Psoas muscle (tissue), 8 donors: ENCODE measurements around the gene FAM228B. TPM values are rescaled to one million over a fixed set of nuclear protein-coding genes. Genes with fewer than 3 reads are reported as not detected.

Experiments used
- ATAC-seq, 4 donors: fragments of 200-7000 bp; cut with Tn5 transposase; one replicate each; pipeline ENCODE4 v1.9.1; 2020; ENCODE audit warnings: moderate library complexity in 3 of 4, mild to moderate bottlenecking in 2 of 4
- DNase-seq, 2 donors: peaks; one replicate each; pipeline ENCODE4 v3.0.0-alpha.2; 2020
- H3K27ac ChIP-seq: fragments of 200-600 bp; one replicate; pipeline ENCODE4 v1.8.0; 2022
- H3K27me3 ChIP-seq, 3 donors: fragments of 200-600 bp in 1 of 3; one replicate each; pipeline versions ENCODE4 v1.6.1 to v1.8.0; 2013 to 2022; ENCODE audit warnings: low read length in 2 of 3, mild to moderate bottlenecking in 2 of 3, moderate library complexity in 1 of 3; ENCODE audit not compliant: insufficient read depth in 3 of 3
- H3K36me3 ChIP-seq, 2 donors: fragments of 200-600 bp in 1 of 2; one replicate each; pipeline versions ENCODE4 v1.6.1 to v1.8.0; 2013 to 2022; ENCODE audit warnings: low read depth in 1 of 2, mild to moderate bottlenecking in 1 of 2, moderate library complexity in 1 of 2; ENCODE audit not compliant: insufficient read depth in 1 of 2
- H3K4me1 ChIP-seq: fragments of 200-600 bp; one replicate; pipeline ENCODE4 v1.8.0; 2022
- H3K4me3 ChIP-seq: fragments of 200-600 bp; one replicate; pipeline ENCODE4 v1.8.0; 2022; ENCODE audit warnings: mild to moderate bottlenecking
- H3K9me3 ChIP-seq: fragments of 200-600 bp; one replicate; pipeline ENCODE4 v1.8.0; 2022
- WGBS, 3 donors: extraction: QIAGEN DNeasy Blood & Tissue Kit; methylation state at CpG; one replicate each; pipeline versions ENCODE4 v1.1.6 to v1.1.7; 2013; 5-methylcytosine and 5-hydroxymethylcytosine counted together
- intact Hi-C, 2 donors: fragments of 100-400 bp; cut with DNase I; formaldehyde crosslinking; loops; one replicate each; pipeline versions ENCODE4 v1.11.0 to v1.14.2; 2022
- polyA plus RNA-seq, 3 donors: library from polyadenylated mRNA; stranded (reverse); fragments of 200-250 nt; gene quantifications; one replicate each; pipeline ENCODE4 v1.2.3, GENCODE V29; 2013
- total RNA-seq, 4 donors: library from RNA; stranded (reverse); fragmentation: NEBNext Ultra II Directional in 2 of 4; extraction: Animal tissue kit (Norgen Biotek cat#: 25700) in 2 of 4; gene quantifications; one replicate each; pipeline versions ENCODE4 v1.2.1 to v1.2.4, GENCODE V29; 2021 to 2023
- TF ChIP-seq, protein P1 (sequence below): fragments of 200-600 bp; IDR thresholded peaks from one replicate; pipeline ENCODE4 v1.8.0; 2022; ENCODE audit warnings: antibody characterized with exemption
- donor health status: healthy with polysubstance abuse.
- donor health status: DM: no; HTN: no; CAD: no; lungs with moderate emphysema.
- donor health status: Bipolar disorder and iron deficiency.
- donor health status: healthy.
- donor health status: DM: yes; HTN: yes; CAD: no.
- donor health status: DM: no; HTN: no; CAD: no.
- donor health status: DM: no; HTN: no; CAD: no.
- donor health status: DM: yes; HTN: yes; CAD: no.

The FAM228B gene
- total and polyA plus RNA-seq, 7 donors = 2.5 to 30.1 (median 12.4) TPM

DNA sequence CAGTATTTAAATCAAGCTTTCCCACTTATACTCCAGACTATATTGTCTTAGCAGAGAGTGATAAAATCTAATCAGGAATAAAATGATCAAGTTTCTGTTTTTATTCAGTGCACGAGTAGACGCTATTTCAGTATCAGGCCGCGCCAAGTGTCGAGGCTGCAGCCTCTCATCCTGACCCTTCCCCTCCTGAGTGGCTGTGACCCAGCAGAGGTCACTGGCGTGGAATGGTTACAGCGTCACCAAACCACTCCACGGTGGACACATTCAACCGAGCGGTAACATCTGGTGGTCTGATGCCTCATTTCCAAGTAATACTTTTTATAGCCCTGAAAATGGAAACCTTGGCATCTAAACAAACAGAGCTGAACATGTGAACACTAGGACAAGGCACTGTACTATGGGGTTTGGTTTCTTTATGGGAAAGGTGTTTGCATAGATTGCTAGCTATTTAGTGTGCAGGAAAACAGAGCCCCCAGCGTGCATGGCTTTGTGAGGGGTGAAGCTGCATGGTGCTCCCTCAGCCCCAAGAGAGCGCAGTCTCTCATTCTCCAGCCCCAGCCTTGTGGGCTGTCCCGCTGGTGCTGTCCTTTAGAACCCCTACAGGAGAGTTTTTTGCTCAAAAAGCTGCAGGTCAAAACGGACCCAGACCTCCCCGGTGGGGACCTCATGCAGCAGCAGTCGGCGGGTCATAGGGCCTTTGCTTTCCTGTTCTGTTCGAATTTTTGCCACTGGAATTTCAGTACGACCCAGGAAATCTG, 79.9 kb downstream of the FAM228B start:
- no peak for DNase-seq
- no peak for ATAC-seq
- H3K4me3 ChIP-seq = no peak overlapping the region
- WGBS, 3 donors = 59 to 71% (median 60%) methylated on average over 19 of the region's 19 CpGs
- TF ChIP-seq, protein P1, sequence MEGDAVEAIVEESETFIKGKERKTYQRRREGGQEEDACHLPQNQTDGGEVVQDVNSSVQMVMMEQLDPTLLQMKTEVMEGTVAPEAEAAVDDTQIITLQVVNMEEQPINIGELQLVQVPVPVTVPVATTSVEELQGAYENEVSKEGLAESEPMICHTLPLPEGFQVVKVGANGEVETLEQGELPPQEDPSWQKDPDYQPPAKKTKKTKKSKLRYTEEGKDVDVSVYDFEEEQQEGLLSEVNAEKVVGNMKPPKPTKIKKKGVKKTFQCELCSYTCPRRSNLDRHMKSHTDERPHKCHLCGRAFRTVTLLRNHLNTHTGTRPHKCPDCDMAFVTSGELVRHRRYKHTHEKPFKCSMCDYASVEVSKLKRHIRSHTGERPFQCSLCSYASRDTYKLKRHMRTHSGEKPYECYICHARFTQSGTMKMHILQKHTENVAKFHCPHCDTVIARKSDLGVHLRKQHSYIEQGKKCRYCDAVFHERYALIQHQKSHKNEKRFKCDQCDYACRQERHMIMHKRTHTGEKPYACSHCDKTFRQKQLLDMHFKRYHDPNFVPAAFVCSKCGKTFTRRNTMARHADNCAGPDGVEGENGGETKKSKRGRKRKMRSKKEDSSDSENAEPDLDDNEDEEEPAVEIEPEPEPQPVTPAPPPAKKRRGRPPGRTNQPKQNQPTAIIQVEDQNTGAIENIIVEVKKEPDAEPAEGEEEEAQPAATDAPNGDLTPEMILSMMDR = no peak
- H3K27ac ChIP-seq = no peak overlapping the region
- peaks cover 0 to 64% of the 10 kb centered on the region in 2 donors for H3K36me3 ChIP-seq
- no peaks in the 10 kb centered on the region for H3K27me3 ChIP-seq
- no peaks in the 10 kb centered on the region for H3K9me3 ChIP-seq
- no peaks in the 10 kb centered on the region for H3K4me1 ChIP-seq
- intact Hi-C loops = no loop called here

DNA sequence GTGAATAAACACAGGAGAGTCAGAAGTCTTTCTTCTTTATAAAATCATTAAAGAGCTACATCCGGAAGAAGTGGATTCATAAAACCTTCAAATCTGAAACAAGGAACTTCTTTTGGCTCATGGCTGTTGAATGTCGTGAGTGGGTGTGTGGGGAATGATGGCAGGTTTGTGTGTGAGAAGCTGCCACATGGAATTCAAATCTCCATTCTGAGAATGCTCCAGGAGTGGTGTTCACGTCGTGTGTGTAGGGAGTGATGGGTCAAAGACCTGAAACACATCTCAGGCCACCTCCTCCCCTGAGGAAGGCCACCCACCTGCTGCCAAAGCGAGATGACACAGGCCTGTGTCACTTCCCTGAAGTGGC, 80.5 kb downstream of the FAM228B start:
- Histone ChIP-seq H3K27me3 (no peaks in the 10 kb centered on the region), H3K4me3 (no peak overlapping the region), H3K27ac (no peak overlapping the region), H3K36me3 (peaks cover 0 to 70% of the 10 kb centered on the region in 2 donors), H3K9me3 (no peaks in the 10 kb centered on the region), H3K4me1 (no peaks in the 10 kb centered on the region)
- intact Hi-C loops = no loop called here
- DNase-seq (no peak), ATAC-seq (no peak)
- TF ChIP-seq, protein P1 = no peak
- 72 to 84% (median 75%) methylated on average over 5 of the region's 5 CpGs for WGBS, 3 donors

DNA sequence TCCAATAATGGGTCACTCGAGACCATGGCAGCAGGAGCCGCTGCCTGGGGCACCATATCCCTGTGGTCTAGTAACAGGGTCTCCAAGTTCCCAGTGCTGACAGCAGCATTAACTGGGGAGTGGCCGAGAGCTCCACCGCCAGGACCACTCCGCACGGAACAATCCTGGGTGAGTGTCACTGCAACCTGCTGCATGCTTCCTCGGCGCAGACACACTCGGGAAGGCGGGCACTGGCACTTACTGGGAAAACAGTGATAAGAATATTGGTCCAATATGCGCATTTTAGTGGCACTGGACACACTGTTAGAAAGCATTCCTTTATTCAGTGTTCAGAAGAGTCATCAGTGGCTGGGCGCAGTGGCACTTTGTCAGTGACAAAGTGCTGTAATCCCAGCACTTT, 81.2 kb downstream of the FAM228B start:
- Histone ChIP-seq H3K27me3 (no peaks in the 10 kb centered on the region), H3K4me1 (no peaks in the 10 kb centered on the region), H3K4me3 (no peak overlapping the region), H3K9me3 (no peaks in the 10 kb centered on the region), H3K27ac (no peak overlapping the region), H3K36me3 (peaks cover 3 to 77% of the 10 kb centered on the region in 2 donors)
- 94 to 97% (median 96%) methylated on average over 12 of the region's 12 CpGs for WGBS, 3 donors
- ATAC-seq = no peak
- TF ChIP-seq, protein P1 = no peak
- DNase-seq = no peak
- intact Hi-C loops = no loop called here

DNA sequence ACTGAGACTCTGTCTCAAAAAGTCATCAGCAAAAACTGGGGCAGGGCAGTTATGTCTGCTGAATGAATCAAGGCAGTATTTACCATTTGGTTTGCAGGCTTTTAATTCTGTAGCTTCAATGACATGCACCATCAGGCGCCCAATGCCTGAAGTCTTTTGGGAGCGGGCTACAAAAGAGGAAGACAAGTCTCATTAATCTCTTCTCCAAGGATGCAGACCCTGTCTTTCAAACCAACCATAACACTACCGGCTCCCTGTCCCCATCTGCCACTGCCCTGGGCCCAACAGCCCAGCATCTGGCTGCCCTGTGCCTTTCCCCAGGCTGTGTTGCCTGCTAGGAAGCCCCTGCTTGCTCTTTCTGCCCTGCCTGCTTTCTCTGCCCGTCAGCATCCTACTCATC, 81.9 kb downstream of the FAM228B start:
- TF ChIP-seq, protein P1 = no peak
- H3K27ac ChIP-seq = no peak overlapping the region
- no peak for ATAC-seq
- WGBS, 3 donors = 86 to 95% (median 91%) methylated on average over 4 of the region's 4 CpGs
- H3K9me3 ChIP-seq = no peaks in the 10 kb centered on the region
- no peak overlapping the region for H3K4me3 ChIP-seq
- no peaks in the 10 kb centered on the region for H3K27me3 ChIP-seq
- no peaks in the 10 kb centered on the region for H3K4me1 ChIP-seq
- intact Hi-C loops = no loop called here
- DNase-seq = no peak
- peaks cover 4 to 83% of the 10 kb centered on the region in 2 donors for H3K36me3 ChIP-seq

DNA sequence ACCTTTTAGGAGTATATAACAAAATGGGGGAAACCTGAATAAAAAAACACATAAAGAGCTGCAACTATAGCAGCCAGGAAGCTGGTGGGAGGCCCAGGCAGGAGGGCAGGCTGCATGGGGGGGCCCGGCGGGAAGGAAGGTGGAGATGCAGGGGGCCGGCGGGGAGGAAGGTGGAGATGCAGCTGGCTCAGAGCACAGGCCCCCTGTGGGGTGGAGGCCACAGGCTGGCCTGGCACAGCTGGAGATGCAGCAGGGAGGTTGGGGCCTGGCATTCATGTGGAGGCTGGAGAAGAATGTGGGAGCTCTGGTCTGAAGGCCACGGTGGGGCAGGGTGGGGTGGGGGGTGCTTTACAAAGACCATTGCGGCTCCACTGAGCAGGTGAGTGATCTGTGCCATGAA, 83.0 kb downstream of the FAM228B start:
- Histone ChIP-seq H3K27ac (no peak overlapping the region), H3K36me3 (peaks cover 4 to 94% of the 10 kb centered on the region in 2 donors), H3K4me3 (no peak overlapping the region), H3K9me3 (no peaks in the 10 kb centered on the region), H3K4me1 (no peaks in the 10 kb centered on the region), H3K27me3 (no peaks in the 10 kb centered on the region)
- intact Hi-C loops = no loop called here
- 93 to 94% (median 94%) methylated on average over 6 of the region's 6 CpGs for WGBS, 3 donors
- TF ChIP-seq, protein P1 = no peak
- DNase-seq (no peak), ATAC-seq (no peak)
